MM.1S (cell line): ENCODE data around the gene FBXW2.

Source experiments
- DNase-seq: peaks from one replicate; pipeline ENCODE4 v3.0.0-alpha.2; 2015
- H2AFZ ChIP-seq: fragments of 300-600 bp; sonication (generic); 2 replicates; pipeline ENCODE4 v1.6.0; 2016; ENCODE audit warnings: antibody characterized with exemption, low read length
- H3F3A ChIP-seq: fragments of 300-600 bp; sonication (generic); 2 replicates; pipeline ENCODE4 v1.6.1; 2016; ENCODE audit warnings: mild to moderate bottlenecking, antibody characterized with exemption, low read length, moderate library complexity, mixed read lengths; ENCODE audit not compliant: insufficient read depth
- H3K27ac ChIP-seq: fragments of 300-600 bp; sonication (generic); 2 replicates; pipeline ENCODE4 v1.5.1; 2016; ENCODE audit warnings: mild to moderate bottlenecking, low read length
- H3K27me3 ChIP-seq: fragments of 300-600 bp; sonication (generic); replicated peaks from 2 replicates; pipeline ENCODE4 v1.6.0; 2016; ENCODE audit warnings: low read length; ENCODE audit not compliant: insufficient read depth
- H3K36me3 ChIP-seq: fragments of 300-600 bp; sonication (generic); replicated peaks from 2 replicates; pipeline ENCODE4 v1.6.1; 2016; ENCODE audit warnings: mild to moderate bottlenecking, low read length, mixed read lengths; ENCODE audit not compliant: insufficient read depth
- H3K4me1 ChIP-seq: fragments of 300-600 bp; sonication (generic); 2 replicates; pipeline ENCODE4 v1.6.1; 2016; ENCODE audit warnings: low read length, mixed read lengths
- H3K4me2 ChIP-seq: fragments of 300-600 bp; sonication (generic); 2 replicates; pipeline ENCODE4 v1.6.0; 2016; ENCODE audit warnings: low read depth, low read length
- H3K4me3 ChIP-seq: fragments of 300-600 bp; sonication (generic); 2 replicates; pipeline ENCODE4 v1.5.1; 2016; ENCODE audit warnings: low read length, mixed read lengths
- H3K79me2 ChIP-seq: fragments of 300-600 bp; sonication (generic); 2 replicates; pipeline ENCODE4 v1.6.1; 2016; ENCODE audit warnings: mixed run types, low read length, mixed read lengths
- H3K9ac ChIP-seq: fragments of 300-600 bp; sonication (generic); 2 replicates; pipeline ENCODE4 v1.6.1; 2016; ENCODE audit warnings: low read length, mixed read lengths
- H3K9me2 ChIP-seq: fragments of 300-600 bp; sonication (generic); replicated peaks from 2 replicates; pipeline ENCODE4 v1.6.1; 2016; ENCODE audit warnings: mild to moderate bottlenecking, low read length, mixed read lengths; ENCODE audit not compliant: insufficient read depth
- H3K9me3 ChIP-seq: fragments of 300-600 bp; sonication (generic); replicated peaks from 2 replicates; pipeline ENCODE4 v1.6.1; 2016; ENCODE audit warnings: mild to moderate bottlenecking, low read length, mixed read lengths; ENCODE audit not compliant: insufficient read depth
- H4K20me1 ChIP-seq: fragments of 300-600 bp; sonication (generic); 2 replicates; pipeline ENCODE4 v1.6.1; 2016; ENCODE audit warnings: mild to moderate bottlenecking, low read length, moderate library complexity, mixed read lengths; ENCODE audit not compliant: insufficient read depth
- EZH2 ChIP-seq: fragments of 300-600 bp; sonication (generic); optimal IDR thresholded peaks from 2 replicates; pipeline ENCODE3; 2017; ENCODE audit warnings: low read depth, mild to moderate bottlenecking, antibody characterized with exemption, low read length, mixed read lengths
- EZH2phosphoT487 ChIP-seq: fragments of 300-600 bp; sonication (generic); IDR thresholded peaks from 2 replicates; pipeline ENCODE4 v1.6.1; 2018; ENCODE audit warnings: antibody characterized with exemption, low read length
- TF ChIP-seq, protein P1 (sequence below): fragments of 300-600 bp; sonication (generic); IDR thresholded peaks from 2 replicates; pipeline ENCODE4 v1.5.1; 2016; ENCODE audit warnings: antibody characterized with exemption, low read length, mixed read lengths

The FBXW2 gene

DNA sequence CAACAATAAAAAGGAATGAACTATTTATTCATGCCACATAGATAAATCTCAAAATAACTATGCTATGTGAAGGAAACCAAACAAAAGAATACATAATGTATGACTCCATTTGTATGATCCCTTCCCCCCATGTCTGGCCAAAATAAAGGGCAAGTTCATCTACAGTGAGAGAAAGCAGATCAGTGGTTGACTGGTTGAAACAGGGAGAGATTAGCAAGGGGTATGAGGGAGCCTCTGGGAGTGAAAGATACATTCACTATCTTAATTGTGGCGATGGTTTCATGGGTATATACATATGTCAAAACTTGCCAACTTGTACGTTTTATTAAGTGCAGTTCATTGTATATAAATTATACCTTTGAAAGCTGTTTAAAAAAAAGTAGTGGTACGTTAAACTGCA lies 44.7 kb upstream of the FBXW2 start:
- peaks cover 64% of the 10 kb centered on the region for H3K79me2 ChIP-seq
- no peak overlapping the region for H3K27ac ChIP-seq
- H3K27me3 ChIP-seq, result no peaks in the 10 kb centered on the region
- TF ChIP-seq EZH2phosphoT487 (no peak), EZH2 (no peak)
- TF ChIP-seq, protein P1, sequence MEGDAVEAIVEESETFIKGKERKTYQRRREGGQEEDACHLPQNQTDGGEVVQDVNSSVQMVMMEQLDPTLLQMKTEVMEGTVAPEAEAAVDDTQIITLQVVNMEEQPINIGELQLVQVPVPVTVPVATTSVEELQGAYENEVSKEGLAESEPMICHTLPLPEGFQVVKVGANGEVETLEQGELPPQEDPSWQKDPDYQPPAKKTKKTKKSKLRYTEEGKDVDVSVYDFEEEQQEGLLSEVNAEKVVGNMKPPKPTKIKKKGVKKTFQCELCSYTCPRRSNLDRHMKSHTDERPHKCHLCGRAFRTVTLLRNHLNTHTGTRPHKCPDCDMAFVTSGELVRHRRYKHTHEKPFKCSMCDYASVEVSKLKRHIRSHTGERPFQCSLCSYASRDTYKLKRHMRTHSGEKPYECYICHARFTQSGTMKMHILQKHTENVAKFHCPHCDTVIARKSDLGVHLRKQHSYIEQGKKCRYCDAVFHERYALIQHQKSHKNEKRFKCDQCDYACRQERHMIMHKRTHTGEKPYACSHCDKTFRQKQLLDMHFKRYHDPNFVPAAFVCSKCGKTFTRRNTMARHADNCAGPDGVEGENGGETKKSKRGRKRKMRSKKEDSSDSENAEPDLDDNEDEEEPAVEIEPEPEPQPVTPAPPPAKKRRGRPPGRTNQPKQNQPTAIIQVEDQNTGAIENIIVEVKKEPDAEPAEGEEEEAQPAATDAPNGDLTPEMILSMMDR, result no peak
- no peaks in the 10 kb centered on the region; the same call in 1 of the 2 replicates for H3K36me3 ChIP-seq
- H3K4me3 ChIP-seq, result no peak overlapping the region
- no peaks in the 10 kb centered on the region for H3K9me3 ChIP-seq
- H3F3A ChIP-seq, result no peaks in the 10 kb centered on the region
- H4K20me1 ChIP-seq, result peaks cover 3% of the 10 kb centered on the region; the same call in 1 of the 2 replicates
- peaks cover 6% of the 10 kb centered on the region; the same call in 1 of the 2 replicates for H3K4me1 ChIP-seq
- H3K9ac ChIP-seq, result no peak overlapping the region
- H3K4me2 ChIP-seq, result no peak overlapping the region
- H3K9me2 ChIP-seq, result no peaks in the 10 kb centered on the region
- no peak overlapping the region for H2AFZ ChIP-seq
- no peak for DNase-seq

DNA sequence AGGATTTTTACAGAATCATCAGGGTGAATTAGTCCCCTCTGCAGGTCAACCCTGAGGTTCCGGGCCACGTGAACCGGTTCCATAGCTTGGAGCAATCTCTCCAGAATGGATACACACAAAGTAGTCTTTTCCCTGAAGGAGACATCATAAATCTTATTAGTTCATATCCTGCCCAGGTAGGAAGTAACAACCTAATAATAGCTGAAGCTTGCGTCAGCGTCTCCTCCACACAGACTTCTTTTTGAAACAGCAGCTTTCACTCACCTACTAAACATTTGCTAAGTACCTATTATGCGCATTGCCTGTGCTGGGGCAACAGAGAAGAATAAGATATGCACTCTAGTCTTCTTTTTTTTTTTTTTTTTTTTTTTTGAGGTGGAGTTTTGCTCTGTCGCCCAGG lies 40.1 kb upstream of the FBXW2 start:
- Histone ChIP-seq H3K4me1 (no peaks in the 10 kb centered on the region), H3K27me3 (no peaks in the 10 kb centered on the region), H3K9ac (no peak overlapping the region), H4K20me1 (peaks cover 3% of the 10 kb centered on the region; the same call in 1 of the 2 replicates), H3K9me2 (no peaks in the 10 kb centered on the region), H3F3A (no peaks in the 10 kb centered on the region), H3K27ac (no peak overlapping the region), H2AFZ (no peak overlapping the region), H3K9me3 (no peaks in the 10 kb centered on the region), H3K4me2 (no peak overlapping the region), H3K79me2 (peaks cover 26% of the 10 kb centered on the region), H3K36me3 (no peaks in the 10 kb centered on the region; the same call in 1 of the 2 replicates), H3K4me3 (no peak overlapping the region)
- TF ChIP-seq, protein P1, result no peak
- TF ChIP-seq EZH2, result no peak
- no peak for TF ChIP-seq EZH2phosphoT487
- DNase-seq, result no peak

DNA sequence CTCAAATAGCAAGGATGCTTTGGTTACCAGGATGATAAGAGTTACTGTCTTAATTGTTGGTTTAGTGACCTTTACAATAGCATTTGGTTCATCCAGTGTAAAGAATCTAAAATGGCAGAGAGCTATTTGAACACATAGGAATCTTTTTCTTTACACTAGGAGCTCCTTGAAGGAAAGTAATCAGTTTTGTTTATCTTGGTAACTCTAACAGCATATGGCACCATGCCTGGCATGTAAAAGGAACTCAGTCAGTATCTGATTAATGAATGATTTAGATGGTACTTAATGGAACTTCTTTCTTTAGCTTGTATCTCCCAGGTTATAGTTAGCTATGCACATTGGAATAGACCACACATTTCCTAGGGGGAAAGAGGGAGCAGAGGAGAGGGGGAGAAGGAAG lies 39.6 kb upstream of the FBXW2 start:
- TF ChIP-seq EZH2phosphoT487 (no peak), EZH2 (no peak)
- TF ChIP-seq, protein P1, result no peak
- H3K9ac ChIP-seq, result no peak overlapping the region
- DNase-seq, result no peak
- no peak overlapping the region for H3K4me2 ChIP-seq
- H3K79me2 ChIP-seq, result peaks cover 21% of the 10 kb centered on the region
- H3K4me1 ChIP-seq, result no peaks in the 10 kb centered on the region
- H3K36me3 ChIP-seq, result no peaks in the 10 kb centered on the region; the same call in 1 of the 2 replicates
- H4K20me1 ChIP-seq, result peaks cover 2% of the 10 kb centered on the region; the same call in 1 of the 2 replicates
- H3K9me2 ChIP-seq, result no peaks in the 10 kb centered on the region
- no peaks in the 10 kb centered on the region for H3K27me3 ChIP-seq
- no peaks in the 10 kb centered on the region for H3F3A ChIP-seq
- no peak overlapping the region for H3K27ac ChIP-seq
- no peak overlapping the region for H3K4me3 ChIP-seq
- no peaks in the 10 kb centered on the region for H3K9me3 ChIP-seq
- H2AFZ ChIP-seq, result no peak overlapping the region
